ENCODE measurements around the gene CADPS2.
"Not testable (repeated sequence)": the region's sequence is repeated elsewhere in the genome, so short reads cannot be mapped to it uniquely, and the experiment has no call there.

Gene CADPS2

GRCh38 chr7:122858320-122858719, 27.9 kb downstream of the CADPS2 start:
- Histone ChIP-seq H3K27ac (ENCODE audit: low read length) (no peak overlapping the region), H3K27me3 (ENCODE audit: control insufficient read depth, insufficient read depth, low read length) (no peaks in the 10 kb centered on the region), H3K9me3 (ENCODE audit: control insufficient read depth, insufficient read depth, low read length) (no peaks in the 10 kb centered on the region), H3K4me1 (ENCODE audit: control insufficient read depth, insufficient read depth, low read length) (no peaks in the 10 kb centered on the region), H3K4me3 (ENCODE audit: low read length) (no peak overlapping the region), H3K36me3 (ENCODE audit: control insufficient read depth, insufficient read depth, low read length) (no peaks in the 10 kb centered on the region)
- DNase-seq (ENCODE audit: low read depth, low spot score): no peak
- WGBS (ENCODE audit: insufficient coverage, insufficient read length): no CpG with 5 or more reads among the region's 3 CpGs

GRCh38 chr7:122850528-122850927, 35.7 kb downstream of the CADPS2 start:
- Histone ChIP-seq H3K27ac (ENCODE audit: low read length) (no peak overlapping the region), H3K36me3 (ENCODE audit: control insufficient read depth, insufficient read depth, low read length) (no peaks in the 10 kb centered on the region), H3K9me3 (ENCODE audit: control insufficient read depth, insufficient read depth, low read length) (no peaks in the 10 kb centered on the region), H3K27me3 (ENCODE audit: control insufficient read depth, insufficient read depth, low read length) (no peaks in the 10 kb centered on the region), H3K4me1 (ENCODE audit: control insufficient read depth, insufficient read depth, low read length) (no peaks in the 10 kb centered on the region), H3K4me3 (ENCODE audit: low read length) (no peak overlapping the region)
- no peak for DNase-seq (ENCODE audit: low read depth, low spot score)

- Histone ChIP-seq H3K9me3 (ENCODE audit: control insufficient read depth, insufficient read depth, low read length) (no peaks in the 10 kb centered on the region), H3K36me3 (ENCODE audit: control insufficient read depth, insufficient read depth, low read length) (no peaks in the 10 kb centered on the region), H3K27me3 (ENCODE audit: control insufficient read depth, insufficient read depth, low read length) (no peaks in the 10 kb centered on the region), H3K27ac (ENCODE audit: low read length) (no peak overlapping the region), H3K4me1 (ENCODE audit: control insufficient read depth, insufficient read depth, low read length) (no peaks in the 10 kb centered on the region), H3K4me3 (ENCODE audit: low read length) (no peak overlapping the region)
- DNase-seq (ENCODE audit: low read depth, low spot score): no peak
- no CpG with 5 or more reads among the region's 3 CpGs for WGBS (ENCODE audit: insufficient coverage, insufficient read length)
These were observed 36.3 kb downstream of the CADPS2 start for GRCh38 chr7:122849957-122850328.

- WGBS (ENCODE audit: insufficient coverage, insufficient read length): no CpG with 5 or more reads among the region's 4 CpGs
- no peak overlapping the region for H3K27ac ChIP-seq (ENCODE audit: low read length)
These were observed 36.8 kb downstream of the CADPS2 start for GRCh38 chr7:122849322-122849956.

DNA sequence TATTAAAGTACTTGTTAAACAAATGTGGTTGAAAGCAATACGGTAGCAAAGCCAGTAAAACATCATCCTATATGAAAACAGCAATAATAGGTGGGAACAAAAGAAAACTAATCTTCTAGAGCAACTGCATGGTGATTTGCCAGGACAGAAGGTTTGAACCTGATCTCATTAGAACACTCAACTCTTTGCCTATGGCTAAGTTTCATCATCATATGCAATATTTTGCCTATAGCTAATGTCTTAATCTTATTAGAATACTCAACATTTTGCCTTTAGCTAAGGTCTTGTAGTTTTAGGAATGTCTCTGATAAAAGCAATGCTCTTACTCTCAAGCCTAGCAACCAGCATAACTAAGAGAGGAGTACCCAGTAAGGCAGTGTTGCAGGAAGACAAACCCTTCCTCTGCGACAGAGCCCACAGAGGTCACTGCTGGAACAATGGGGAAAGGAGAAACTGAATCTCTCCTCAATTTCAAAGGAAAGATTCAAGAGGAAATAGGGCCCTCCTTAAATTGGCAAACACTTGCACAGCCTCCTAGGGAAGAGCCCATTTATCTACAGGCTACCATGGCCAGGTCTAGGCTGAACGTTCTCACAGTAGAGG, 38.3 kb downstream of the CADPS2 start:
- Histone ChIP-seq H3K36me3 (ENCODE audit: control insufficient read depth, insufficient read depth, low read length) (no peaks in the 10 kb centered on the region), H3K27ac (ENCODE audit: low read length) (no peak overlapping the region), H3K9me3 (ENCODE audit: control insufficient read depth, insufficient read depth, low read length) (no peaks in the 10 kb centered on the region), H3K27me3 (ENCODE audit: control insufficient read depth, insufficient read depth, low read length) (no peaks in the 10 kb centered on the region), H3K4me3 (ENCODE audit: low read length) (no peak overlapping the region), H3K4me1 (ENCODE audit: control insufficient read depth, insufficient read depth, low read length) (peaks cover 4% of the 10 kb centered on the region)
- no CpG with 5 or more reads among the region's 3 CpGs for WGBS (ENCODE audit: insufficient coverage, insufficient read length)
- DNase-seq (ENCODE audit: low read depth, low spot score): no peak

More at GRCh38 chr7:122849322-122849956, 36.8 kb downstream of the CADPS2 start:
- Histone ChIP-seq H3K4me3 (ENCODE audit: low read length) (no peak overlapping the region), H3K36me3 (ENCODE audit: control insufficient read depth, insufficient read depth, low read length) (no peaks in the 10 kb centered on the region), H3K4me1 (ENCODE audit: control insufficient read depth, insufficient read depth, low read length) (no peaks in the 10 kb centered on the region), H3K9me3 (ENCODE audit: control insufficient read depth, insufficient read depth, low read length) (no peaks in the 10 kb centered on the region), H3K27me3 (ENCODE audit: control insufficient read depth, insufficient read depth, low read length) (no peaks in the 10 kb centered on the region)
- no peak for DNase-seq (ENCODE audit: low read depth, low spot score)

- no peak overlapping the region for H3K27ac ChIP-seq (ENCODE audit: low read length)
- no CpG with 5 or more reads among the region's 2 CpGs for WGBS (ENCODE audit: insufficient coverage, insufficient read length)
- peaks cover 4% of the 10 kb centered on the region for H3K4me1 ChIP-seq (ENCODE audit: control insufficient read depth, insufficient read depth, low read length)
These were observed 39.7 kb downstream of the CADPS2 start for GRCh38 chr7:122846591-122846990.

GRCh38 chr7:122845286-122845685, 41.0 kb downstream of the CADPS2 start:
- DNase-seq (ENCODE audit: low read depth, low spot score): no peak
- no CpG with 5 or more reads among the region's 3 CpGs for WGBS (ENCODE audit: insufficient coverage, insufficient read length)
- H3K36me3 ChIP-seq (ENCODE audit: control insufficient read depth, insufficient read depth, low read length): no peaks in the 10 kb centered on the region
- H3K9me3 ChIP-seq (ENCODE audit: control insufficient read depth, insufficient read depth, low read length): no peaks in the 10 kb centered on the region
- H3K27me3 ChIP-seq (ENCODE audit: control insufficient read depth, insufficient read depth, low read length): no peaks in the 10 kb centered on the region
- H3K4me1 ChIP-seq (ENCODE audit: control insufficient read depth, insufficient read depth, low read length): peaks cover 4% of the 10 kb centered on the region
- no peak overlapping the region for H3K27ac ChIP-seq (ENCODE audit: low read length)
- no peak overlapping the region for H3K4me3 ChIP-seq (ENCODE audit: low read length)

More at GRCh38 chr7:122846591-122846990, 39.7 kb downstream of the CADPS2 start:
- Histone ChIP-seq H3K9me3 (ENCODE audit: control insufficient read depth, insufficient read depth, low read length) (no peaks in the 10 kb centered on the region), H3K27me3 (ENCODE audit: control insufficient read depth, insufficient read depth, low read length) (no peaks in the 10 kb centered on the region), H3K4me3 (ENCODE audit: low read length) (no peak overlapping the region), H3K36me3 (ENCODE audit: control insufficient read depth, insufficient read depth, low read length) (no peaks in the 10 kb centered on the region)
- no peak for DNase-seq (ENCODE audit: low read depth, low spot score)

- H3K36me3 ChIP-seq (ENCODE audit: control insufficient read depth, insufficient read depth, low read length): no peaks in the 10 kb centered on the region
- H3K4me1 ChIP-seq (ENCODE audit: control insufficient read depth, insufficient read depth, low read length): peaks cover 4% of the 10 kb centered on the region
- H3K9me3 ChIP-seq (ENCODE audit: control insufficient read depth, insufficient read depth, low read length): no peaks in the 10 kb centered on the region
- no CpG with 5 or more reads among the region's 3 CpGs for WGBS (ENCODE audit: insufficient coverage, insufficient read length)
- H3K4me3 ChIP-seq (ENCODE audit: low read length): no peak overlapping the region
- H3K27me3 ChIP-seq (ENCODE audit: control insufficient read depth, insufficient read depth, low read length): no peaks in the 10 kb centered on the region
- no peak for DNase-seq (ENCODE audit: low read depth, low spot score)
- no peak overlapping the region for H3K27ac ChIP-seq (ENCODE audit: low read length)
These were observed 41.9 kb downstream of the CADPS2 start for GRCh38 chr7:122844191-122844988.

DNA sequence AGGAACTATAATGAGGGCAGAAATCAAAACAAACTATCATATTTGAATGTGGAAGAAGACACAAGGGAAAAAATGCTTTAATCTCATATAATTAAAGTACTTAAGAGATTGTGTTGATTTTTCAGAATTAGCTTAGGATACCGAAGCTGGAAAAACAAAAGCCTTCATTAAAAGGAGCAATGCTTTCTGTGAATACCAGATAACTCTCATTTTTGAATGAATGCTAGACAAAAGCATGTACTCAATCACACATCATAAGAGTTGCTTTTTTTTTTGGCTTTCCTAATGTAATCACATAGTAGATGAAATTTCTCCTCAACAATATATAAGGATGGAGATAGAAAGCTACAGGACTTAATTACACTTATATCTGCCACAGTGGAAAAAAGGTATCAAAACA, 43.3 kb downstream of the CADPS2 start:
- H3K27ac ChIP-seq (ENCODE audit: low read length): no peak overlapping the region
- no CpG with 5 or more reads among the region's 1 CpG for WGBS (ENCODE audit: insufficient coverage, insufficient read length)
- H3K27me3 ChIP-seq (ENCODE audit: control insufficient read depth, insufficient read depth, low read length): no peaks in the 10 kb centered on the region
- no peaks in the 10 kb centered on the region for H3K36me3 ChIP-seq (ENCODE audit: control insufficient read depth, insufficient read depth, low read length)
- H3K4me1 ChIP-seq (ENCODE audit: control insufficient read depth, insufficient read depth, low read length): peaks cover 4% of the 10 kb centered on the region
- DNase-seq (ENCODE audit: low read depth, low spot score): no peak
- no peak overlapping the region for H3K4me3 ChIP-seq (ENCODE audit: low read length)
- no peaks in the 10 kb centered on the region for H3K9me3 ChIP-seq (ENCODE audit: control insufficient read depth, insufficient read depth, low read length)

DNA sequence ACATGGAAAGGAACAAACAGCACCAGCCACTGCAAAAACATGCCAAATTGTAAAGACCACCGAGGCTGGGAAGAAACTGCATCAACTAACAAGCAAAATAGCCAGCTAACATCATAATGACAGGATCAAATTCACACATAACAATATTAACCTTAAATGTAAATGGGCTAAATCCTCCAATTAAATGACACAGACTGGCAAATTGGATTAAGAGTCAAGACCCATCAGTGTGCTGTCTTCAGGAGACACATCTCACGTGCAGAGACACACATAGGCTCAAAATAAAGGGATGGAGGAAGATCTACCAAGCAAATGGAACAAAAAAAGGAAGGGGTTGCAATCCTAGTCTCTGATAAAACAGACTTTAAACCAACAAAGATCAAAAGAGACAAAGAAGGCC, 50.0 kb downstream of the CADPS2 start:
- not testable (repeated sequence) for DNase-seq (ENCODE audit: low read depth, low spot score); H3K36me3 ChIP-seq (ENCODE audit: control insufficient read depth, insufficient read depth, low read length); H3K4me1 ChIP-seq (ENCODE audit: control insufficient read depth, insufficient read depth, low read length); H3K4me3 ChIP-seq (ENCODE audit: low read length); H3K27ac ChIP-seq (ENCODE audit: low read length); H3K27me3 ChIP-seq (ENCODE audit: control insufficient read depth, insufficient read depth, low read length); H3K9me3 ChIP-seq (ENCODE audit: control insufficient read depth, insufficient read depth, low read length)
- WGBS (ENCODE audit: insufficient coverage, insufficient read length): no CpG with 5 or more reads among the region's 2 CpGs

Data from iPS DF 6.9 (cell line).